GM18499 (cell line): ENCODE data around the gene ZFP30.

Source experiments
- ATAC-seq: cut with Tn5 transposase; IDR thresholded peaks from one replicate; pipeline ENCODE4 v1.9.1; 2021; ENCODE audit warnings: moderate number of reproducible peaks; ENCODE audit not compliant: insufficient read depth, unreplicated experiment

ZFP30 gene

DNA sequence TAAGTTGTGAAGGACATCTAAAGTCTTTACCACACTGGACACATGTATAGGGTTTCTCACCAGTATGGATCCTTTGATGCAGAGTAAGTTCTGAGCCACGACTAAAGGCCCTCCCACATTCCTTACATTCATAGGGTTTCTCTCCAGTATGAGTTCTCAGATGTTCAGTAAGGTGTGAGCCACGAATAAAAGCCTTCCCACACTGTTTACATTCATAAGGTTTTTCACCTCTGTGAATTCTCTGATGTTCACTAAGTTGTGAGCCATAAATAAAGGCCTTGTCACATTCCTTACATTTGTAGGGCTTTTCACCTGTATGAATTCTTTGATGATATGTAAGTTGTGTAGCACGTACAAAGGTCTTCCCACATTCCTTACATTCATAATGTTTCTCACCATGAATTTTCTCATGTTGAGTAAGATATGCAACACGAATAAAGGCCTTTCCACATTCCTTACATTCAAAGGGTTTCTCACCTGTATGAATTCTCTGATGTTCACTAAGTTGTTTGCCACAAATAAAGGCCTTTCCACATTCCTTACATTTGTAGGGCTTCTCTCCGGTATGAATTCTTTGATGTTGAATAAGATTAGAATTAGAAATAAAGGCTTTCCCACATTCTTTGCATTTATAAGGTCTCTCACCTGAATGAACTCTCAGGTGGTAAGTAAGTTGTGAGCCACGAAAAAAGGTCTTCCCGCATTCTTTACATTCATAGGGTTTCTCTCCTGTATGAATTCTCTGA is 90.5 kb downstream of the ZFP30 start:
- no peak for ATAC-seq
